AG04450 (cell line): ENCODE measurements around the gene ADGRV1. TPM values are rescaled to one million over a fixed set of nuclear protein-coding genes. Genes with fewer than 3 reads are reported as not detected.

ENCODE experiments used
- CTCF ChIA-PET: fragments of 300-600, 350-600 bp; formaldehyde crosslinking; extraction: SDS; loops from one replicate; lab custom pipeline; 2022; ENCODE audit warnings: antibody characterized with exemption, inconsistent platforms; lab: Charles Lee
- POLR2A ChIA-PET: fragments of 350-600 bp; formaldehyde crosslinking; extraction: SDS; loops from one replicate; lab custom pipeline; 2021; ENCODE audit warnings: antibody characterized with exemption, inconsistent platforms; lab: Yijun Ruan, JAX
- DNase-seq: peaks from one replicate; pipeline ENCODE4 v3.0.0-alpha.2; 2011; ENCODE audit warnings: low read depth, low spot score
- H3K27ac ChIP-seq: one replicate; pipeline ENCODE4 v1.5.1; 2012; ENCODE audit warnings: low read depth, low read length, control low read depth
- H3K27me3 ChIP-seq: one replicate; pipeline ENCODE4 v1.6.0; 2012; ENCODE audit warnings: low read length; ENCODE audit not compliant: control insufficient read depth, insufficient read depth
- H3K4me3 ChIP-seq: 2 replicates; pipeline ENCODE4 v1.5.1; 2011; ENCODE audit warnings: mild to moderate bottlenecking, low read depth, low read length, control low read depth
- H3K9me3 ChIP-seq: 2 replicates; pipeline ENCODE4 v1.5.1; 2012; ENCODE audit warnings: low read length; ENCODE audit not compliant: control insufficient read depth, insufficient read depth
- polyA plus RNA-seq: library from polyadenylated mRNA; depleted of rRNA; stranded (reverse); fragments of >200 nt; gene quantifications from 2 replicates; pipeline ENCODE4 v1.2.3, GENCODE V29; 2011
- TF ChIP-seq, protein P1 (sequence below): IDR thresholded peaks from 2 replicates; pipeline ENCODE4 v1.5.1; 2011; ENCODE audit warnings: low read depth, low read length, control low read depth, inconsistent platforms

The ADGRV1 gene
- polyA plus RNA-seq, 1 experiment, result 0.06 TPM

DNA sequence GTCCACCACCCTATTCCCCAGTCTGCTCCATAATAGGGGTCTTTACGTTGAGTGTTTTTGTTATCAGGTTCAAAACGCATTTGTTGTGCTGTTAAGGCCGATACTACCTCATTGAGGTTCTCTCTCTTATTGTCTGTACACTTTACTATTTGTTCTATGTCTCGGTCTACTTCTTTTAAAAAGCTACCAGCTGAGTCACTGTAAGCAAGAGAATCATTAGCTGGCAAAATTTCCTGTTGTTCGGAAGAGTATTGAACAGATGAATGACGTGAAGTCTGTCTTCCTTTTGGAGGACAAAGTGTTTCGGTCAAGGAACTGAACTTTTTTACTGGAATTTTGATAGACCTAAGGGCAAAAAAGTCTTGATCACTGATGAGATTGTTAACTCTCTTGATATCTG lies 39.5 kb upstream of the ADGRV1 start:
- no peaks in the 10 kb centered on the region for H3K9me3 ChIP-seq
- TF ChIP-seq, protein P1, sequence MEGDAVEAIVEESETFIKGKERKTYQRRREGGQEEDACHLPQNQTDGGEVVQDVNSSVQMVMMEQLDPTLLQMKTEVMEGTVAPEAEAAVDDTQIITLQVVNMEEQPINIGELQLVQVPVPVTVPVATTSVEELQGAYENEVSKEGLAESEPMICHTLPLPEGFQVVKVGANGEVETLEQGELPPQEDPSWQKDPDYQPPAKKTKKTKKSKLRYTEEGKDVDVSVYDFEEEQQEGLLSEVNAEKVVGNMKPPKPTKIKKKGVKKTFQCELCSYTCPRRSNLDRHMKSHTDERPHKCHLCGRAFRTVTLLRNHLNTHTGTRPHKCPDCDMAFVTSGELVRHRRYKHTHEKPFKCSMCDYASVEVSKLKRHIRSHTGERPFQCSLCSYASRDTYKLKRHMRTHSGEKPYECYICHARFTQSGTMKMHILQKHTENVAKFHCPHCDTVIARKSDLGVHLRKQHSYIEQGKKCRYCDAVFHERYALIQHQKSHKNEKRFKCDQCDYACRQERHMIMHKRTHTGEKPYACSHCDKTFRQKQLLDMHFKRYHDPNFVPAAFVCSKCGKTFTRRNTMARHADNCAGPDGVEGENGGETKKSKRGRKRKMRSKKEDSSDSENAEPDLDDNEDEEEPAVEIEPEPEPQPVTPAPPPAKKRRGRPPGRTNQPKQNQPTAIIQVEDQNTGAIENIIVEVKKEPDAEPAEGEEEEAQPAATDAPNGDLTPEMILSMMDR, result no peak
- H3K4me3 ChIP-seq, result no peak overlapping the region
- H3K27ac ChIP-seq, result no peak overlapping the region
- ChIA-PET POLR2A (interaction anchor here (1.0 kb wide), 1 partner anchor 44 kb away, joined by 3 read pairs; the partner anchor contains the start of genes MBLAC2 and POLR3G), CTCF (interaction anchor here (0.9 to 1.0 kb wide), 2 partner anchors 45 to 265 kb away, joined by 3 to 4 read pairs; partner anchors contain the start of genes MBLAC2 and POLR3G)
- DNase-seq, result no peak
- no peaks in the 10 kb centered on the region for H3K27me3 ChIP-seq

DNA sequence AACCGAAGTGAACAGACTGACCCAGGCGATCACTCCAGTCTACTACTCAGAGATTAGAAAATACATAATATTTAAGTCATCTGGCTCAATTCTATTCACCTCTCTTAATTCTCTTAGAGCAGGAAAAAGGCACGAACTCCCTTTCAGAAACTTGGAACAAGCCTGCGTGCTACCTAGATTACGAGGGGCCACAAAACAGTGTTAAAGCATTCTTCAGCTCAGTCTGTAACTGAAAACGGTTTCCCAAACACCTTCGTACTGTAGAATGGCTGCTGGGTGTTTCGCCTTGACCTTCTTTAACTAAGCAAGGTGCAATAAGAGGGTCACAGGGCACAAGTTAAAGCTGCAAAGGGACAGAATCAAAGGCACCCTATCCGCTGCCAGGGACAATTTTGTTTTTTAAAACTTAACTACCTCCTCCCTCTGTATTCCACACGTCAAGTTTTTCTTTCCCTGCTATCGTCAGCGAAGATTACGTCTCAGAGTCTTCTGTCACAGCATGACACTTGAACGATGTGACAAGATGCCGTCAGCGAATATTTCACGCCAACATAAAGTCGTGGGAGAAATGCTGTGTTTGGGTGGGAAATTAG lies 29.9 kb upstream of the ADGRV1 start:
- Histone ChIP-seq H3K9me3 (peaks cover 6% of the 10 kb centered on the region; the same call in 1 of the 2 replicates), H3K4me3 (peak overlapping the region; percentile 94), H3K27me3 (peaks cover 5% of the 10 kb centered on the region), H3K27ac (peak overlapping the region; percentile 94)
- ChIA-PET CTCF (interaction anchor here (1.4 to 2.3 kb wide), 2 partner anchors 89 to 90 kb away, joined by 6 to 62 read pairs; no protein-coding TSS in a partner anchor), POLR2A (interaction anchor here (1.2 to 1.4 kb wide), 3 partner anchors 17 to 119 kb away, joined by 3 to 5 read pairs (median 3); partner anchors contain the start of genes CETN3, MBLAC2 and POLR3G)
- TF ChIP-seq, protein P1, result no peak
- DNase-seq, result no peak

DNA sequence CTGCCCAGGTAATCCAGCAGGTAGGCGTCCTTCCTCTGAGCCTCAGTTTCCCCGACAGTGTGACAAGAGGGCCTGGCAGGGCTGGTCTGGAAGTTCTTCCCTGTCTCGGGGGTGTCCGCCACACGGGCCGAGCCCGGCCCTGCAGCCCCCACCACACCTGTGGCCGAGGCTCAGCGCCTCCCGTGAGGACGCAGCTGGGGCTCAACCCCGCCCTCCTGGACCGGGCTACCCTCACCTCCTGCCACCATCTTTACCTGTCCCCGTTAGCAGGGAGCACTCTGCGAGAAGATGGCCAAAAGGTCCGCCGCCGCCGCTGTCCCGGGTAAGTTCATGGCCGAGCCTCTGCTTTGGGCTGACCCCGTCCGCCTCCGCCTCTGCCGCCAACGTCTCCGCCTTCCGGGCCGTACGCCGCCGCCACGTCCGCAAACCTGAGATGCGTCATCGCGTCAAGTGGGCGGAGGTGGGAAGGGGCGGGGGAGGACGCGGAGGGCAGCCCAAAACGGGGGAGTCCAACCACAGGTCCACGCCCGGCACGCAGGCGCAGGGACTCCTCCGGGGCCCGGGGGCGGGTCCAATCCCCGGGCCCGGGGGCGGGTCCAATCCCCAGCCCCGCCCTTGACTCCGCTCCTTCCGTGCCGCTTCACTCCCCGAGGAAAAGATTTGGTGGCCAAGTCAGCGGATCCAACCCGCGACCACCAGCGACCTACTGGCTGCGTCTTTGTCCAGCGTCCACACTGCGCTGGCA lies 29.2 kb upstream of the ADGRV1 start, which contains the start of gene LYSMD3:
Gene LYSMD3, minus strand, starts transcription at position 391 of the 745 bp plus-strand sequence. CDS start 4,295 bp downstream, outside the sequence.
- Histone ChIP-seq H3K27me3 (peaks cover 8% of the 10 kb centered on the region), H3K27ac (peak within 1 kb of the TSS; percentile 94), H3K9me3 (peaks cover 6% of the 10 kb centered on the region; the same call in 1 of the 2 replicates), H3K4me3 (peak within 1 kb of the TSS; percentile 94)
- ChIA-PET POLR2A (interaction anchor here (1.2 to 1.4 kb wide), 3 partner anchors 18 to 55 kb away, joined by 3 to 5 read pairs (median 5); partner anchors contain the start of genes MBLAC2 and POLR3G), CTCF (interaction anchor here (0.7 to 2.3 kb wide), 15 partner anchors 9 to 1698 kb away, joined by 3 to 62 read pairs (median 5); partner anchors contain the start of genes MBLAC2 and POLR3G)
- TF ChIP-seq, protein P1, result no peak
- peak; percentile 94 for DNase-seq

DNA sequence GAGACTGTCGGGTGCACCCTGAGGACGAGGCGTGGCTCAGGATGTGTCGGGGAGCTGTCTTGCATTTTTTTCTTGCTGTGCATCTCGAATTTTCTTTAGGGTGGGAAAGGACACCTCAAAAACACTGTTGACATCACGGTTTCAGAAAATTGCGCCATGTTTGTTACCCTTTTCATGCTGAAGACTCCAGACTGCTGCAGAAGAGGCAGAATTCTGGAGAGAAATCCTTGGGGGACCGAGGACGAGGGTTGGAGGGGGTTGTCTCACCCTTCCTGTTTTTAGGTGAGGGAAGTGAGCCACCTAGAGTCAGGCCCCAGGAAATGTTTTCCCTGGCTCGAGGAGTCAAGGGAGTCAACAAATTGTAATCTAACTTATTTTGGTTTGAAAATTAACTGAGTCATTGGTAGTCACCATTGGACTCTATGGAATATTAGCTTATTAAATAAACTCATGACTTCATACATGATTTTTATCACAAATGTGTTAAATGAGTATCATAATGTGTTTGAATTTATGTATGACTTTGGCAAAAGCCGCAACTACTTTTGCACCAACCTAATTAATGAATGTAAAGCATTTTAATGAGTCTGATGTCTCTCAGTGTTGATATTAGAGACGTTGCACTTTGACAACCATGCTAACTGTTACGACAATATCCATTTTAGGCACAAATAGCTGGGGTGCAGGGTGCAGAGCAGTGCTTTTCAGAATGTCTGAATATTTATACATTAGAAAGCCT lies 28.5 kb upstream of the ADGRV1 start:
- H3K4me3 ChIP-seq, result peak overlapping the region; percentile 94
- peak overlapping the region; percentile 59 for H3K27ac ChIP-seq
- H3K9me3 ChIP-seq, result peaks cover 3% of the 10 kb centered on the region; the same call in 1 of the 2 replicates
- POLR2A ChIA-PET, result interaction anchor here (0.6 to 1.3 kb wide), 3 partner anchors 9 to 57 kb away, joined by 3 to 5 read pairs (median 4); partner anchors contain the start of genes MBLAC2 and POLR3G
- peak; percentile 52 for DNase-seq
- H3K27me3 ChIP-seq, result peaks cover 8% of the 10 kb centered on the region
- CTCF ChIA-PET, result interaction anchor here (0.6 to 2.3 kb wide), 29 partner anchors 8 to 1699 kb away, joined by 3 to 62 read pairs (median 4); partner anchors contain the start of genes MBLAC2 and POLR3G
- TF ChIP-seq, protein P1, result peak; percentile 84
